Measurements from ENCODE around the gene RHOBTB3.

GRCh38 chr5:95830226-95830625, 99.1 kb downstream of the RHOBTB3 start:
- TF ChIP-seq, protein P1, sequence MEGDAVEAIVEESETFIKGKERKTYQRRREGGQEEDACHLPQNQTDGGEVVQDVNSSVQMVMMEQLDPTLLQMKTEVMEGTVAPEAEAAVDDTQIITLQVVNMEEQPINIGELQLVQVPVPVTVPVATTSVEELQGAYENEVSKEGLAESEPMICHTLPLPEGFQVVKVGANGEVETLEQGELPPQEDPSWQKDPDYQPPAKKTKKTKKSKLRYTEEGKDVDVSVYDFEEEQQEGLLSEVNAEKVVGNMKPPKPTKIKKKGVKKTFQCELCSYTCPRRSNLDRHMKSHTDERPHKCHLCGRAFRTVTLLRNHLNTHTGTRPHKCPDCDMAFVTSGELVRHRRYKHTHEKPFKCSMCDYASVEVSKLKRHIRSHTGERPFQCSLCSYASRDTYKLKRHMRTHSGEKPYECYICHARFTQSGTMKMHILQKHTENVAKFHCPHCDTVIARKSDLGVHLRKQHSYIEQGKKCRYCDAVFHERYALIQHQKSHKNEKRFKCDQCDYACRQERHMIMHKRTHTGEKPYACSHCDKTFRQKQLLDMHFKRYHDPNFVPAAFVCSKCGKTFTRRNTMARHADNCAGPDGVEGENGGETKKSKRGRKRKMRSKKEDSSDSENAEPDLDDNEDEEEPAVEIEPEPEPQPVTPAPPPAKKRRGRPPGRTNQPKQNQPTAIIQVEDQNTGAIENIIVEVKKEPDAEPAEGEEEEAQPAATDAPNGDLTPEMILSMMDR (IDR thresholded peaks at IDR 0.05; ENCODE audit: low read depth, low read length), result no peak
- no peak for TF ChIP-seq POLR2A (IDR thresholded peaks at IDR 0.05; ENCODE audit: extremely low read depth, insufficient read length)

Data from NB4 (cell line).